IMR-90 (cell line): Measurements from ENCODE around the gene GPHA2. TPM values are rescaled to one million over a fixed set of nuclear protein-coding genes. Genes with fewer than 3 reads are reported as not detected.

Experiments used
- ATAC-seq: fragments of 200-7000 bp; cut with Tn5 transposase; 2 replicates; pipeline ENCODE4 v1.9.1; 2020; ENCODE audit warnings: low read depth, mild to moderate bottlenecking, moderate library complexity
- BruUV-seq: library from RNA; stranded (reverse); fragments of 400-500 nt; replicated peaks from 2 replicates; lab custom pipeline; 2021; lab: Mats Ljungman, UMichigan
- CTCF ChIA-PET: fragments of 300-600 bp; formaldehyde crosslinking; extraction: SDS; loops from one replicate; lab custom pipeline; 2021; ENCODE audit warnings: antibody characterized with exemption; lab: Yijun Ruan, JAX
- POLR2A ChIA-PET: fragments of 300-600 bp; sonication (Branson Sonifier 250); formaldehyde crosslinking; loops from one replicate; lab custom pipeline; 2022; ENCODE audit warnings: antibody characterized with exemption; ENCODE audit not compliant: unreplicated experiment; lab: Charles Lee
- DNase-seq: peaks from one replicate; pipeline ENCODE4 v3.0.0; 2013
- H2AFZ ChIP-seq: replicated peaks from 2 replicates; pipeline ENCODE3; 2013; ENCODE audit warnings: low read length, mild to moderate bottlenecking; ENCODE audit not compliant: poor library complexity
- H2AK5ac ChIP-seq: 2 replicates; pipeline ENCODE4 v1.6.1; 2013; ENCODE audit warnings: low read depth, low read length, inconsistent platforms
- H2AK9ac ChIP-seq: replicated peaks from 2 replicates; pipeline ENCODE3; 2013; ENCODE audit warnings: mild to moderate bottlenecking, low read depth, low read length, moderate library complexity; ENCODE audit not compliant: poor library complexity
- H2BK120ac ChIP-seq: 2 replicates; pipeline ENCODE4 v1.6.1; 2013; ENCODE audit warnings: low read depth, low read length, inconsistent platforms
- H2BK15ac ChIP-seq: 3 replicates; pipeline ENCODE4 v1.6.1; 2013; ENCODE audit warnings: low read depth, low read length, inconsistent platforms
- H2BK20ac ChIP-seq: 2 replicates; pipeline ENCODE4 v1.6.1; 2013; ENCODE audit warnings: low read depth, mild to moderate bottlenecking, inconsistent platforms, low read length, moderate library complexity
- H2BK5ac ChIP-seq: 2 replicates; pipeline ENCODE4 v1.6.1; 2013; ENCODE audit warnings: mild to moderate bottlenecking, low read depth, low read length, inconsistent platforms; ENCODE audit not compliant: poor library complexity, severe bottlenecking
- H3K14ac ChIP-seq: replicated peaks from 2 replicates; pipeline ENCODE4 v1.6.1; 2013; ENCODE audit warnings: low read depth, low read length, inconsistent platforms
- H3K18ac ChIP-seq: 2 replicates; pipeline ENCODE4 v1.6.1; 2013; ENCODE audit warnings: low read depth, low read length, control low read depth
- H3K23ac ChIP-seq: 2 replicates; pipeline ENCODE4 v1.6.1; 2013; ENCODE audit warnings: low read depth, low read length, inconsistent platforms
- H3K27ac ChIP-seq: 2 replicates; pipeline ENCODE4 v1.5.1; 2013; ENCODE audit warnings: mild to moderate bottlenecking, control low read depth, low read length; ENCODE audit not compliant: insufficient read depth
- H3K27me3 ChIP-seq: 2 replicates; pipeline ENCODE4 v1.6.1; 2013; ENCODE audit warnings: low read length; ENCODE audit not compliant: control insufficient read depth, insufficient read depth
- H3K36me3 ChIP-seq: 2 replicates; pipeline ENCODE4 v1.6.1; 2013; ENCODE audit warnings: low read length, mixed read lengths; ENCODE audit not compliant: control insufficient read depth, insufficient read depth
- H3K4ac ChIP-seq: 2 replicates; pipeline ENCODE4 v1.6.1; 2013; ENCODE audit warnings: low read depth, low read length, inconsistent platforms
- H3K4me1 ChIP-seq: 2 replicates; pipeline ENCODE4 v1.6.1; 2013; ENCODE audit warnings: low read length, mixed read lengths; ENCODE audit not compliant: control insufficient read depth, insufficient read depth
- H3K4me2 ChIP-seq: 2 replicates; pipeline ENCODE4 v1.6.1; 2013; ENCODE audit warnings: low read depth, mild to moderate bottlenecking, control low read depth, low read length, moderate library complexity
- H3K4me3 ChIP-seq: 2 replicates; pipeline ENCODE4 v1.5.1; 2013; ENCODE audit warnings: low read depth, mild to moderate bottlenecking, control low read depth, low read length, moderate library complexity; ENCODE audit not compliant: insufficient read depth
- H3K56ac ChIP-seq: 2 replicates; pipeline ENCODE4 v1.6.1; 2013; ENCODE audit warnings: low read length, inconsistent platforms; ENCODE audit not compliant: insufficient read depth; ENCODE audit errors: extremely low read depth
- H3K79me1 ChIP-seq, 2 experiments: 2 replicates each; pipeline ENCODE4 v1.6.1; 2013; ENCODE audit warnings: low read length in 2 of 2, inconsistent platforms in 1 of 2, low read depth in 1 of 2
- H3K9ac ChIP-seq: 2 replicates; pipeline ENCODE4 v1.6.1; 2013; ENCODE audit warnings: low read depth, low read length, control low read depth
- H3K9me1 ChIP-seq: 2 replicates; pipeline ENCODE4 v1.6.1; 2013; ENCODE audit warnings: low read length, inconsistent platforms; ENCODE audit not compliant: insufficient read depth
- H3K9me3 ChIP-seq: 2 replicates; pipeline ENCODE4 v1.6.1; 2013; ENCODE audit warnings: low read length; ENCODE audit not compliant: control insufficient read depth, insufficient read depth
- H4K20me1 ChIP-seq: 2 replicates; pipeline ENCODE4 v1.6.1; 2013; ENCODE audit warnings: low read length, inconsistent platforms; ENCODE audit not compliant: insufficient read depth
- H4K5ac ChIP-seq: 2 replicates; pipeline ENCODE4 v1.6.1; 2013; ENCODE audit warnings: mild to moderate bottlenecking, low read depth, low read length, control low read depth
- H4K8ac ChIP-seq, 2 experiments: 2 replicates each; pipeline ENCODE4 v1.6.1; 2013; ENCODE audit warnings: low read depth in 2 of 2, low read length in 2 of 2, control low read depth in 1 of 2, inconsistent platforms in 1 of 2
- H4K91ac ChIP-seq: 2 replicates; pipeline ENCODE4 v1.6.1; 2013; ENCODE audit warnings: low read depth, low read length, inconsistent platforms; ENCODE audit not compliant: insufficient read depth
- CEBPB ChIP-seq: IDR thresholded peaks from 2 replicates; pipeline ENCODE4 v1.6.1; 2012; ENCODE audit warnings: low read depth, low read length, improper control_type of control experiment
- MAFK ChIP-seq: IDR thresholded peaks from 2 replicates; pipeline ENCODE4 v1.6.1; 2012; ENCODE audit warnings: low read depth, low read length, improper control_type of control experiment
- MAZ ChIP-seq: IDR thresholded peaks from 2 replicates; pipeline ENCODE4 v1.6.1; 2012; ENCODE audit warnings: low read depth, mild to moderate bottlenecking, low read length, improper control_type of control experiment, moderate library complexity, borderline replicate concordance
- POLR2A ChIP-seq: IDR thresholded peaks from 2 replicates; pipeline ENCODE4 v1.6.1; 2012; ENCODE audit warnings: mild to moderate bottlenecking, low read depth, low read length
- RAD21 ChIP-seq: IDR thresholded peaks from 2 replicates; pipeline ENCODE4 v1.6.1; 2012; ENCODE audit warnings: low read length, improper control_type of control experiment
- RCOR1 ChIP-seq: IDR thresholded peaks from 2 replicates; pipeline ENCODE4 v1.6.1; 2012; ENCODE audit warnings: mild to moderate bottlenecking, low read length, improper control_type of control experiment; ENCODE audit not compliant: insufficient replicate concordance
- SMC3 ChIP-seq: fragments of 150-350 bp; IDR thresholded peaks from 2 replicates; pipeline ENCODE4 v1.6.1; 2016; ENCODE audit warnings: low read depth, mild to moderate bottlenecking, antibody characterized with exemption, low read length, moderate library complexity
- WGBS, 2 experiments: methylation state at CpG; one replicate each; pipeline versions ENCODE4 v1.1.5 to v1.1.7; 2013; ENCODE audit warnings: missing lambda C conversion rate in 2 of 2; ENCODE audit not compliant: insufficient read length in 1 of 2; ENCODE audit errors: extremely low coverage in 2 of 2; 5-methylcytosine and 5-hydroxymethylcytosine counted together
- dilution Hi-C: fragments of 300-500 bp; cut with HindIII; formaldehyde crosslinking; loops from one replicate; pipeline ENCODE4 v1.14.3; 2018; ENCODE audit warnings: low sequenced_read_pairs; ENCODE audit not compliant: unreplicated experiment
- in situ Hi-C: fragments of 300-500 bp; cut with MboI; formaldehyde crosslinking; loops from 3 replicates; pipeline ENCODE4 v1.14.3; 2019; ENCODE audit warnings: low sequenced_read_pairs, inconsistent platforms, mixed read lengths
- intact Hi-C: fragments of 100-400 bp; cut with micrococcal nuclease; formaldehyde crosslinking; loops from 2 replicates; pipeline ENCODE4 v1.10.0; 2022
- polyA plus RNA-seq, 3 experiments: library from polyadenylated mRNA; depleted of rRNA; stranded (reverse); fragments of >200 nt; gene quantifications; 2 replicates each; pipeline ENCODE4 v1.2.3, GENCODE V29; 2012; ENCODE audit warnings: low replicate concordance in 1 of 3
- total RNA-seq: library from RNA; depleted of rRNA; stranded (reverse); fragments of >200 nt; gene quantifications from 2 replicates; pipeline ENCODE4 v1.2.3, GENCODE V29; 2012
- TF ChIP-seq, protein P1 (sequence below): fragments of 150-350 bp; IDR thresholded peaks from 2 replicates; pipeline ENCODE4 v1.6.1; 2017; ENCODE audit warnings: mild to moderate bottlenecking, antibody characterized with exemption, low read length, low read depth

The GPHA2 gene
- total and polyA plus RNA-seq, 2 of the 4 experiments (the other 2 are of a cell fraction), result not detected

DNA sequence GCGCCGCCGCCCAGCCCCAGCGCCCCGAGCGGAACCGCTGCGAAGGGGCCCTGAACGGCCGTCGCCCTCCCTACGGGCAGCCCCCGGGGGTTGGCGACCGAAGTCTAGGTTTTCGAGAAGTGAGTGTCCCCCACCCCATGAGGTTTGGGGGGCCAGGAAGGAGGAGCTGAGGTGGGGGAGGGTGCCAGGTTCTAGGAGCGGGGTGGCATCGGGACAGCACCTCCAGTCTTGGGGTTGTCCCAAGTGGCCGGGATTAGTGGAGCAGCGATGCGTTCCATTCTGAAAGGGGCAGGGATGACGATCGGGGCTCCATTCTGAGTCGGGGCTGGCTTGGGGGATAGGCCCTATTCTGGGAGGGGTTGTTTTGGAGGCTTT lies 10.8 kb downstream of the GPHA2 start:
- Histone ChIP-seq H2BK15ac (no peak overlapping the region), H3K9me3 (no peaks in the 10 kb centered on the region), H3K79me1 (peaks cover 5 to 33% of the 10 kb centered on the region in 2 experiments; a peak in 3 of 4 replicates), H3K23ac (peak overlapping the region; percentile 86), H4K8ac (peak overlapping the region in 1 of 2 experiments; percentile 40; a peak in 2 of 4 replicates), H4K20me1 (peaks cover 2% of the 10 kb centered on the region), H3K9me1 (0 out of 2 replicates have a peak, but pooled peaks cover 6% of the 10 kb centered on the region), H2AFZ (peak overlapping the region; percentile 100), H3K18ac (no peak overlapping the region), H3K14ac (peak overlapping the region; percentile 92), H3K27me3 (no peaks in the 10 kb centered on the region), H3K4ac (peak overlapping the region; percentile 64), H3K56ac (peak overlapping the region; percentile 54; the same call in 1 of the 2 replicates), H4K91ac (peak overlapping the region; percentile 36; the same call in 1 of the 2 replicates), H2AK9ac (peak overlapping the region; percentile 96), H2BK20ac (no peak overlapping the region), H3K36me3 (peaks cover 20% of the 10 kb centered on the region), H3K9ac (peak overlapping the region; percentile 81), H4K5ac (0 out of 2 replicates have a peak overlapping the region, but pooled peaks have one; percentile 3), H3K4me1 (peaks cover 7% of the 10 kb centered on the region), H2BK120ac (no peak overlapping the region), H2BK5ac (peak overlapping the region; percentile 32), H3K4me3 (peak overlapping the region; percentile 83), H3K27ac (peak overlapping the region; percentile 44), H3K4me2 (peak overlapping the region; percentile 96), H2AK5ac (peak overlapping the region; percentile 17; the same call in 1 of the 2 replicates)
- 0% methylated on average over 8 of the region's 24 CpGs; no CpG with 5 or more reads in 1 of the 2 experiments for WGBS, 2 experiments
- dilution Hi-C loops, result no loop called here
- TF ChIP-seq SMC3 (no peak), MAFK (no peak), POLR2A (no peak), CEBPB (no peak), RCOR1 (no peak), MAZ (no peak), RAD21 (no peak)
- TF ChIP-seq, protein P1, sequence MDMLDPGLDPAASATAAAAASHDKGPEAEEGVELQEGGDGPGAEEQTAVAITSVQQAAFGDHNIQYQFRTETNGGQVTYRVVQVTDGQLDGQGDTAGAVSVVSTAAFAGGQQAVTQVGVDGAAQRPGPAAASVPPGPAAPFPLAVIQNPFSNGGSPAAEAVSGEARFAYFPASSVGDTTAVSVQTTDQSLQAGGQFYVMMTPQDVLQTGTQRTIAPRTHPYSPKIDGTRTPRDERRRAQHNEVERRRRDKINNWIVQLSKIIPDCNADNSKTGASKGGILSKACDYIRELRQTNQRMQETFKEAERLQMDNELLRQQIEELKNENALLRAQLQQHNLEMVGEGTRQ, result no peak
- no peak for DNase-seq
- in situ Hi-C loops, result loop anchor here (5.0 kb wide), 1 partner anchor 82 kb away; no protein-coding TSS in a partner anchor
- ChIA-PET CTCF (interaction anchor here (1.5 kb wide), 1 partner anchor 72 kb away, joined by 3 read pairs; the partner anchor contains the start of gene BATF2), POLR2A (no interaction called here)
- intact Hi-C loops, result loop anchor here (1.0 to 2.0 kb wide), 2 partner anchors 78 to 82 kb away; no protein-coding TSS in a partner anchor
- BruUV-seq, result no TSS peak
- peak; percentile 12; the same call in 1 of the 2 replicates for ATAC-seq
